CD8-positive, alpha-beta memory T cell (primary cell): ENCODE data around the gene STH. TPM values are rescaled to one million over a fixed set of nuclear protein-coding genes. Genes with fewer than 3 reads are reported as not detected.

Source experiments
- CTCF ChIA-PET: fragments of 350-600 bp; sonication (Branson Sonifier 250); formaldehyde crosslinking; loops from one replicate; lab custom pipeline; 2021; ENCODE audit warnings: antibody characterized with exemption; lab: Charles Lee
- POLR2A ChIA-PET: fragments of 350-600 bp; sonication (Branson Sonifier 250); formaldehyde crosslinking; loops from one replicate; lab custom pipeline; 2021; ENCODE audit warnings: antibody characterized with exemption; lab: Charles Lee
- DNase-seq, 5 donors: peaks; one replicate each; pipeline versions ENCODE4 v3.0.0 to v3.0.0-alpha.2; 2020 to 2022; ENCODE audit warnings: mixed read lengths in 1 of 5
- H3K27ac ChIP-seq: one replicate; pipeline ENCODE4 v1.7.0; 2013; ENCODE audit warnings: low read depth, mild to moderate bottlenecking, low read length, moderate library complexity
- H3K27me3 ChIP-seq: 2 replicates; pipeline ENCODE4 v1.7.0; 2013; ENCODE audit warnings: low read length, mild to moderate bottlenecking; ENCODE audit not compliant: insufficient read depth, poor library complexity, severe bottlenecking
- H3K36me3 ChIP-seq: 2 replicates; pipeline ENCODE4 v1.7.0; 2013; ENCODE audit warnings: mild to moderate bottlenecking, low read length, moderate library complexity; ENCODE audit not compliant: insufficient read depth
- H3K4me1 ChIP-seq: 2 replicates; pipeline ENCODE4 v1.7.0; 2013; ENCODE audit warnings: mild to moderate bottlenecking, low read length, moderate library complexity; ENCODE audit not compliant: insufficient read depth
- H3K4me3 ChIP-seq: 2 replicates; pipeline ENCODE4 v1.7.0; 2013; ENCODE audit warnings: mild to moderate bottlenecking, low read length
- H3K9me3 ChIP-seq: 2 replicates; pipeline ENCODE4 v1.7.0; 2013; ENCODE audit warnings: mild to moderate bottlenecking, low read length
- H3K27ac Mint-ChIP-seq, 8 donors: one replicate each; pipeline ENCODE4 v1.8.0; 2020 to 2021; ENCODE audit warnings: mixed read lengths in 8 of 8, mild to moderate bottlenecking in 6 of 8, inconsistent platforms in 3 of 8, moderate library complexity in 3 of 8
- H3K27me3 Mint-ChIP-seq, 2 donors: one replicate each; pipeline ENCODE4 v1.8.0; 2020 to 2021; ENCODE audit warnings: mixed read lengths in 2 of 2, mild to moderate bottlenecking in 1 of 2, moderate library complexity in 1 of 2
- H3K36me3 Mint-ChIP-seq, 3 donors: one replicate each; pipeline ENCODE4 v1.8.0; 2020 to 2021; ENCODE audit warnings: mixed read lengths in 3 of 3, inconsistent platforms in 1 of 3, mild to moderate bottlenecking in 1 of 3
- H3K4me1 Mint-ChIP-seq, 3 donors: one replicate each; pipeline ENCODE4 v1.8.0; 2020 to 2021; ENCODE audit warnings: mixed read lengths in 3 of 3, inconsistent platforms in 1 of 3, mild to moderate bottlenecking in 1 of 3
- H3K4me3 Mint-ChIP-seq, 7 donors: one replicate each; pipeline ENCODE4 v1.8.0; 2020 to 2021; ENCODE audit warnings: mixed read lengths in 7 of 7, mild to moderate bottlenecking in 6 of 7, moderate library complexity in 4 of 7, inconsistent platforms in 2 of 7
- H3K9me3 Mint-ChIP-seq, 5 donors: one replicate each; pipeline ENCODE4 v1.8.0; 2020 to 2022; ENCODE audit warnings: mixed read lengths in 5 of 5, mild to moderate bottlenecking in 3 of 5, moderate library complexity in 2 of 5, inconsistent platforms in 1 of 5
- polyA plus RNA-seq: library from polyadenylated mRNA; unstranded; fragments of 300-500 nt; fragmentation: Illumina TruSeq; gene quantifications from one replicate; pipeline ENCODE4 v1.2.3, GENCODE V29; 2021
- total RNA-seq, 2 experiments: library from RNA; stranded (reverse); gene quantifications; one replicate each; pipeline ENCODE4 v1.2.3, GENCODE V29; 2021

The STH gene
- total and polyA plus RNA-seq, 3 experiments from 2014 or later, result not detected

DNA sequence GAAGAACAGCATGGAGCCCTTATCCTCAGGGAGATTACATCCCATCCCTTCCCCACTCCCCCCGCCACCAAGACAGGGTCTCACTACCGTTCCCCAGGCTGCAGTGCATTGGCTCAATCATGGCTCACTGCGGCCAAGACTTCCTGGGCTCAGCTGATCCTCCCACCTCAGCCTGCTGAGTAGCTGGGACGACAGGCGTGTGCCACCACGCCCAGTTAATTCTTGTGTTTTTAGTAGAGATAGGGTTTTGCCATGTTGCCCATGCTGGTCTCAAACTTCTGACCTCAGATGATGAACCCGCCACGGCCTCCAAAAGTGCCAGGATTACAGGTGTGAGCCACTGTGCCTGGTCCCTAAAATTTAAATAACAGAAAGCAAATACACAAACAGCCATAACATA, 48.8 kb downstream of the STH start:
- Mint-ChIP-seq H3K9me3 (no peaks in the 10 kb centered on the region), H3K27me3 (peaks cover 0 to 2% of the 10 kb centered on the region in 2 donors), H3K27ac (peak overlapping the region in 1 of 8 donors; percentile 24), H3K36me3 (peaks cover 0 to 85% (median 7%) of the 10 kb centered on the region in 3 donors), H3K4me3 (no peak overlapping the region), H3K4me1 (peaks cover 32 to 43% (median 38%) of the 10 kb centered on the region in 3 donors)
- no peak for DNase-seq
- ChIA-PET POLR2A (no interaction called here), CTCF (interaction anchor here (3.3 kb wide), 1 partner anchor 165 kb away, joined by 11 read pairs; no protein-coding TSS in a partner anchor)
- Histone ChIP-seq H3K27me3 (no peaks in the 10 kb centered on the region), H3K9me3 (no peaks in the 10 kb centered on the region), H3K27ac (no peak overlapping the region), H3K4me3 (no peak overlapping the region), H3K4me1 (no peaks in the 10 kb centered on the region), H3K36me3 (peaks cover 27% of the 10 kb centered on the region)

Other genes starting within 250 kb of the STH start
- not detected for gene CRHR1, start 214.9 kb upstream of the STH start, total RNA-seq
- gene CRHR1, start 214.9 kb upstream of the STH start, polyA plus RNA-seq, result not detected
- gene SPPL2C, start 154.4 kb upstream of the STH start, total RNA-seq, result not detected
- not detected for gene SPPL2C, start 154.4 kb upstream of the STH start, polyA plus RNA-seq
- gene MAPT, start 104.7 kb upstream of the STH start, total RNA-seq, result under 1 TPM; 0.42 TPM
- gene MAPT, start 104.7 kb upstream of the STH start, polyA plus RNA-seq, result 0.36 TPM
- 10 to 100 TPM; 69.2 to 70.7 TPM for gene KANSL1, start 194.2 kb downstream of the STH start, total RNA-seq
- gene KANSL1, start 194.2 kb downstream of the STH start, polyA plus RNA-seq, result 20.9 TPM